HG03460 (cell line): ENCODE measurements around the gene PLA2G4B.

ENCODE experiments used
- ATAC-seq: cut with Tn5 transposase; IDR thresholded peaks from one replicate; pipeline ENCODE4 v1.9.1; 2021; ENCODE audit not compliant: unreplicated experiment

The PLA2G4B gene

DNA sequence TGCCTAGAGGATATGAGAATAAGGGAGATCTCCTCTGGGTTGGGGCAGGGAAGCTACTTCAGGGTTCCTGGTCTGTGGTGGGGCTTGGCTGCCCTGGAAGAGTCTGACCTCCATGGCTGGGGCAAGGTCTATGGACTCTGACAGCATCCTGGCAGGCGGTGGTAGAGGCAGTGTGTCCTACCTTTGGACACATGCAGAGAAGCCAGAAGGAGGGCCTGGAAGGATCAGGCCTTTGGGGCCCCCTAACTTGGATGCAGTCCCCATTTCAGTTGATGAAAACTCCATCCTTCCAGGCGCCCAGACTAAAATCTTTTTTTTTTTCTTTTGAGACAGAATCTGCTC is 44.8 kb downstream of the PLA2G4B start:
- no peak for ATAC-seq

DNA sequence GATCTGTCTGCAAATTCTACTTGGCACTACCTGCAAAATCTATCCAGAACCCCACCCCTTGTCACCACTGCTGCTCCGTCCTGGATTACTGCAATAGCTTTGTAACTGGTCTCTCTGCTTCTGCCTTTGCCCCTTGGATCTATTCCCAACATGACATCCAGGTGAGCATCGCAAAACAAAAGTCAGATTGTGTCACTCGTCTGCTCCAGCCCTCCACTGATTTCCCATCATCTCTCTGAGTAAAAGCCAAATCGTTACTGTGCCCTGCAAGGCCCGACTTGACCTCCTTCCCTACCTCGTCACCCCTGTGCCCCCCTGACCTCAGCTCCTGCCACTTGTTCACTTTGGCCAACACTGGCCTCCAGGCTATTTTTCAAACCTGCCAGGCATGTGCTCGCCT is 45.8 kb downstream of the PLA2G4B start:
- no peak for ATAC-seq

DNA sequence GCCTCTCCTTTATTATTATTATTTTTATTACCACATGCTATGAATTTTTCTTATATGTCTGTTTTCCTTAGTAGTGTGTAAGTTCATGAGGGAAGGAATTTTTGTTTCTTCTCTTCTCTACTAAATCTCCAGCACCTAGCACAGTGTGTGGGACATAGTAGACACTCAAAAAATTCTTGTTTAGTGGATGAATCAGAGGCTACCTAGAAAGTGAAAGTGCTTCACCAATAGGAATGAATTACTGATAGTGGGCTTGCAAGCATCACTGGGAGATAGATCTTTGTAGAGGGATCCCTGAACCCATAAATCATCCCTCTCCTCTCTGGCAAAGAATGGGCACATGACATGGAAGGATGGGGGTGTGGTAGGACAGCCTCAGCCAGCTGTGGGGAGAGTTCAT is 46.7 kb downstream of the PLA2G4B start:
- no peak for ATAC-seq

DNA sequence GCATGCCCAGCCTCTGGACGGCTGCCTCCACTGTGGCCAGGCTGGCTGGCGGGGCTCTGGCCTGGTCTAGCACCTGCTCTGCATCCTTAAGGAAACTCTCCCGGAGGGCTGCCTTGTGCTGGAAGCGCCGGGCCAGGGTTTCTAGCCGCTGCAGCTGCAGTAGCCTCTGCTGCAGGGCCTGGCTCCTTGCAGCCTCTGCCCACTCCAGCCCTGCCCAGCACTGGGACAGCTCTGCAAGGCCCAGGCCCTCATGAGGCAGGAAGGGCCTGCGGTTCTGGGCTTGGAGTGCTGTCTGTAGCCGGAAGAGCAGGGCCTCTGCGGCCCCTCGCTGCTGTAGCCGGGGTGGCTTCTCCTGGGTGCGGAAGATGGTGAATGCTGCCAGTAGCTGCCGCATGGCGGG is 47.2 kb downstream of the PLA2G4B start:
- no peak for ATAC-seq

DNA sequence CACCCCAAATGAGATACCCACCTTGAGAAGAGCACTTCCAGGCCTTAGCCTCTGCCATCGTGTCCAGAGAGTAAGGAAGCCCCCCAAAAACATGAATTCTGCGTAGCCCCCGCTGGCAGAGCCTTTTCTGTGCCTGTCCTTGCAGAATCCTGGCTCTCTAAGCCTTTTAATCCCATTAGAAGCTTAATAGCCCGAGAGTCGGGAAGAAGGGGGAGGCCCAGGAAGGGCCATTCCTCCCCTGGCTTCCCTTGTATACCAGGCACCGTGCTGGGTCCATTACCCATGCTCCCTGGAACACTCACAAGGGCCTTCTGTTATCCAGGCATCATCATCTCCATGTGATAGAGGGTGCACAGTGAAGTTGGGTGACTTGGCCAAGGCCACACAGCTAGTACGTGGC is 48.1 kb downstream of the PLA2G4B start:
- ATAC-seq, result no peak

DNA sequence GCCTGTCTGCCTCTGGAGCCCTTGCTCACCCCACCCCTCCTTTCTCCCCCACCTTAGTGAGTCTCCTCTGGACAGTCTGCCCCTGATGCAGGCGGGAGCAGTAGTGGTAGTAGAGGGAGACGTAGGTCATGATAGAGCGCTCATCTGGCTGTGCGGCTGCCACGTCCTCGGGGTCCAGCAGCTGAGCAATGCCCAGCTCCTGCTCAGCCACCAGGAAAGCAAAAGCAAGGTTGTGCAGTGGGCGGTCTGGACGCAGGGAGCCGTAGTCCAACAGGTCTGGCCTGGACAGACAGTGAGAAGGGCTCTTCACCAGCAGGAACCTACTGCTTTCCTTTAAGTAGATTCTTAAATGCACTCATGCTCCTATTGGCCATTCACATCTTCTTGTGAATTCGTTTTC is 48.5 kb downstream of the PLA2G4B start:
- ATAC-seq, result no peak

DNA sequence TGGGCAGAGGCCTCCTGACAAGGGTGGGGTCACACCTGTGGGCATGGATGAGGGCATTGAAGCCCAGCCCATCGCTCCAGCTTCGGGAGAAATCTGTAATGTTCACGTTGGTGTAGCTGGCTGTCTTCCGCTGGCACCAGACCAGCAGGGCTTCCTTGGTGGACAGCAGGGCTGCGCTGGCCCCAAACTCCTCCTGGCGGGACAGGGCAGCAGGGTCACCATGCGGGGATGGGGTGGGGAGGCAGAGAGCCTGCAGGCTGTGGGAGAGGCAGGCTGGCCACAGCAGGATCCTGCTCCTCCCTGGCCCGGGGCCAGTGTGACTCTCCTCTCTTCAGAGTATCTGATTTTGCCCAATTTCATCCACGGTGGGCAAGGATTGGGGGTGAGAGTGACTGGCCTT is 49.2 kb downstream of the PLA2G4B start:
- ATAC-seq, result no peak

DNA sequence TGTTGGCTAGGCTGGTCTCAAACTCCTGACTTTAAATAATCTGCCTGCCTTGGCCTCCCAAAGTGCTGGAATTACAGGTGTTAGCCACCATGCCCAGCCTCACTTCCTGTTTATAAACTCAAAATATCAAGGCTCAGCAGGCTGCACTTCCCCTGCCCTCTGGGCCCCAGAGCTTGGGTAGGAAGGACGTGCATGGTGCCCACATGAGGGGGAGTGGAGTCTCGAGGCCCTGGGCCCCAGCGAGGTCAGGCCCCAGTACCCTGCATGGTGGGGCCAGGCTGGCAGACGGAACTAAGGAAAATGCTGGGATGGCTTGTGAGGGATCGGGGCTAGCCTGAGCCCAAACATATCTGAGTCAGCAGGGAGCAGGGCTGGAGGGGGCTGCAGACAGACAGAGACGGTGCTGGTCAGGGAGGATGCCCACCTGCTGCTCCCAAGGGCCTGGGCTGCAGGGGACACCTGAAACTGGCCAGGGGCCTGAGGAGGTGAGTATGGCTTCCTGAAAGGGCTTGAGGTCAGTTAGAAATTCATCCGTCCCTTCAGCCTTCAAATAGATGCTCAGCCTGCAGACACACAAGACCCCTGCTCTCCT is 50.1 kb downstream of the PLA2G4B start:
- ATAC-seq, result no peak

DNA sequence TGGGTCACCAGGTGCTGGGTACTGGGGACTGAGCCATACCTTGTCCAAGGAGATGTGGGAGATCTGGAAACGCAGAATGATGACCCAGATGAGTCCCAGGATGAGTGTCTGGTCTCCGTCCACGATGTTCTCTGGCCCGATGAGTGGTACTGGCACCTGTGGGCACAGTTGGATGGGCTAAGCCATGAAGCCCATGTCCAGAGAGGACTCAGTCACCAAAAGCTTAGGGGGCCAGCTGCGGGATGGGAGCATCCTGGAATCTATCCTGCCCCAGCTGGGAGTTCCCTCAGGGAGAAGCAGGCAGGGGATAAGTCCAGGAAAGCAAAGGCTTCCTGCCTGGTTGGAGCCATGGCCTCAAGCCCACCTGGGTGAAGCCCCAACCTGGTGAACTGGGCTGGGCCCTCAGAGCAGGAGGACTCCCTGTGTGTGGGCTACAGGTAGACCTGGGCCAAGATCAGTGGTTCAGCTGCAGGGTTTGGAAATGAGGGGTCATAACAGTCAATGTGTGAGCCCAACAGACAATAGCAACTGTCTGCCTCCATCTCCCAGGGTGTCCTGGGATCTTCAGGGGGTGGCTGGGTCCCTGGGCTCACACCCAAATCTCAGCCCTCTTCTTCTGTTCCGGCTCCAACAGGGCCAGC is 51.5 kb downstream of the PLA2G4B start:
- no peak for ATAC-seq

DNA sequence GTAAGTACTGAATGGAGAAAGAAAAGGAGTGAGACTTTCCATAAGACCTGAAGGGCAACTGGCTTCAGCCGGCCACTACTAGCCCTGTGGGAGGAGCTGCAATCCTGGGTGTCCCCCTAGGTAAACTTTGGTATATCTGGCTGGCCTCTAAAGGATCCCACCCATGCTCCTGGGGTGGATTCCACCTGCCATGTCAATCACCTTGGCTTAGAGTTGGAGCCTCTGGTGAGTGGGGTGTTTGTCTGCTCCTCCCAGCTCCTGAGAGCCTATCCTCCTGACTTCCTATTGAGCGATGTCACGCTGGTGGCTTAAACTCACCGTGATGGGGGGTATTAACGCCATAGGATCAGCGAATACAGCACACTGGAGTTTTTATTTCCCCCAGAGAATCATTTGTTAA is 52.6 kb downstream of the PLA2G4B start:
- no peak for ATAC-seq

DNA sequence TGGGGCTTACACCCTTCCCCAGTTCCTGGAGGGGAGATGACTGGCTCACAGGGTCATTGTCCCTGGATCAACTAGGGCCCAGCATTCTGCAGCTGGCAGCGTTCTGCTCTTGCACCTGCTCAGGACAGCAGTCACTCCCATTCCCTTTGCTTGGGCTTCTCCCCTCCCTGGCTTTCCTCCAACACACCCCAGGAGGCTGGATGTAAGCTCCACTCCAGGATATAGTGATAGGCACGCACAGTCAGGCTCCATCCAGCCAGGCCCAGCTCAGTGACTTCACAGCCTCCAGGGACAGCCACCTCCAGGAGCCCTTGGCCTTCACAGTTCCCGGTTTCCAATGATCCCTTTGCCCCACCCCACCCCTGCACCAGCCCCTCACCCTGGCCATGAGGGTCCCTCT is 53.3 kb downstream of the PLA2G4B start:
- ATAC-seq, result no peak

DNA sequence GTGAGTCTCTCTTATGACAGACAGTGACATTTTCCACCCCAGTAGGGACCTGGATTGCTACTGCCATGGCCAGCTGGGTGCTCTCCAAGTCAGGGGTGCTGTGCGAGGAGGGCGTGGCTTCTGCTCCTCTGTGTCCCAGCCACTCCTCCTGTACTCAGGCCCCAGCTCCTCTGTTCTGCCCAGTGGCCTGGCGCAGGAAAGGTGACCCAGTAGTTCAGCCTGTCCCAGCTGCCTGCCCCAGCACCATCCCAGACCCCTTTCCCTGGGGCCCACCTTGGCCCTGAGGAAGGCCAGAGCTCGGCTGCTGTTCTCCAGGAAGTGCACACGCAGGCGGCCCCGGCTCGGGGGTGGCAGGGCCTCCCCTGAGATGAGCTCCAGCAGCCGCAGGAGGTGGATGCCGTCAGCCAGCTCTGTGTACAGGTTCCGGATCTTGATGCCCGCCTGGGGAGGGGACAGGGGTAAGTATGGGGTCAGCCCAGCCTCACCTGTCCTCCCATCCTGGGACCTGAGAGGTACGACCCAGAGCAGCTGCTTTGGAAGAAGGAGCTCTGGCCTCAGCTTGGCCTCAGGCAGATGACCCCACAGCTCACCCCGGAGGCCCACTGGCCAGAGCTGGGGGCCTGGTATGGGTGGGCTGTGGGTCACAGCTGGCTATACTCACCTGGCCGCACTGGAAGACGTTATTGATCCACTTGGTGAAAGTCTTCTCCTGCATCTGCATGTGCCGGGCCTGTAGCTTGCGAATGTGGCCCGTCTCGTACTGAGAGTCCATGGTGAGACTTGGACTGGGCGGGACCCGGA is 54.2 kb downstream of the PLA2G4B start:
- ATAC-seq, result no peak

DNA sequence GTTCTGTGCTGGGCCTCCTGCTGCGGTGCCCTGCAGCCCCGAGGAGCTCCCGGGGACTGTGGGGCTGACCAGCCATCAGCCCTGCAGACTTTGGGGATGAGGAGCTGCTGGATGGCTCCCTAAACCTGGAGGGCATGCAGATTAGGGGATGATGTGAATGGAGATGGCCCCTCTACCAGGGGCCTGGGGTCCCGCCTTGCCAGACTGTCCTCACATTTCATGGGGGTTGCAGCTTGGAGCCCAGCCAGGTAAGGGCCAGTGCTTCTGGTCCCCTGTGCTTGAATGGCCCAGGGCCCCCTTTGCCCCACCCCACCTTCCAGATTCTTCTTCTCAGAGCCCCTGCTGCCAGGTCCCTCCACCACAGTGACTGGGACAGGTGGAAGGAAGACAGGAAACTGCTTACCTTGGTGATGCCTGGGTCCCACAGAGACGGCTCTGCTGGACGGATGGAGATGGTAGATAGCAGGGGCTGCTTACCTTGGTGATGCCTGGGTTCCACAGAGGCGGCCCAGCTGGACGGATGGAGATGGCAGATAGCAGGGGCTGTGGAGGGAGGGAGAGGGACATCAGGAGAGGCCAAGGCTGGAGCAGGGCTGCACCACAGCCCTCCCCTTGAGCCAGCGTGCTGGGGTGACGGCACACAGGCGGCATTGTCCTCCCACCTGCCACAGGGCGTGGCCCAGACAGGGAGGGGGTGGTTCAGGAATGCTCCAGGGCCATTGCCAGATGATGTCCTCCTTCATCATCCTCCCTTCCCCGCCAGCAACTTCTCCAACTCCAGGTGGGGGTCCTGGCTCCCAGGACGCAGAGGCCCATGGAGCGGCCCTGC is 55.0 kb downstream of the PLA2G4B start, which contains the start of gene SPTBN5:
Gene SPTBN5, minus strand, starts transcription at position 632 of the 829 bp plus-strand sequence. Its CDS starts 556 bp downstream, at position 76.
- no peak for ATAC-seq

DNA sequence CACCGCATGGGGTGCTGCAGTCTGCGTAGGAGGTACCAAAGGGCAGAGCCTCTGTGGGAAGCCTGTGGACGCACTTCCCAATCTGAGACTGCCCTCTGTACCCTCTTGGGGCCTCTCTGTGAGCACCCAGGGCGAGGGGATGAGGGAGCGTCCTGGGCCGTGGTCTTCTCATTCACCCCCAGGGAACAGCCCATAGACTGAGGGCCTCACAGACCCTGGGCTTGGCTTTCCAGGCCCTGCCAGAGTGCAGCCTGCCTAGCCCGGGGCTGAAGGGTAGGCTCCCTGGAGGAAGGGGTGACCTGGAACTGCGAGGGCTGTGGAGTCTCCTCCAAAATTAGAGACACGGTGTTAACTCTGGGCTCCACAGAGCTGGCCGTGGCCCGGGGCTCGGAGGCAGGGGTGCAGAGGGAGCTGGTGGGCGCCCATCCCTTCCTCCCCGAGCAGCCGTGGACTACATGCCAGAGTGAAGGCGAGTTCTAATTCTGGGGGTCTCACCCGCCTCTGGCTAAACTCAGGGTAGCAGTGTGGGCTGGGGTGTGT is 55.7 kb downstream of the PLA2G4B start:
- peak; percentile 8 for ATAC-seq

DNA sequence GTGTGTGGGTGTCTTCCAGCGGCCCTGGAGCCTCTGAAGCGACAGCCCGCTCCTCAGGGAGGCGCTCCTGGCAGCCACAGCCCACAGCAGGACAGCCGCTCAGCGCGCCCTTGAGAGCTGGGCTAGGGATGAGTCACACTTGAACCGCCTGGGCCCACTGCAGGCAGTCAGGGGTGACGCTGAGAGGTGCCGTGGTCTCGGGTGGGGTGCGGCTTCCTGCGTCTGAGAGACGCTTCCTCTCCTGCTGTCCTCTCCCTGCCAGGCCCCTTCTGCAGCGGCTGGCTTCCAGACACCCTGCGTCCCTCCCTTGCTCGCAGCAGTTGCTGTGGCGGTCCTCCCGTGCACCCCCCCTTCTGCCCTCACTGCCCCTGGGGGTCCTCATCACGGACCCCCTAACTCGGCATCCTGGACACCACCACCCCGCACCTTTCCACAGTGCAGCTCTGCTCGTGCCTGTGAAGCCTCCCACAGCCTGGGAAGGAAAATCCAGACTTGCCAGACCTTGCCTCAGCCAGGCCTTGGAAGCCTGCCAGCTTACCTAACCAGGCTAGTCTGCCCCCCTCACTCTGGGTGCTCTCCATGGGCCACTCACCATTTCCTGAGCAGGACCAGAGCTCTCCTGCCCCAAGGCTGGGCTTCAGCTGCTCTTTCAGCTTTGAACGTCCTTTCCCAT is 56.3 kb downstream of the PLA2G4B start:
- peak; percentile 94 for ATAC-seq

DNA sequence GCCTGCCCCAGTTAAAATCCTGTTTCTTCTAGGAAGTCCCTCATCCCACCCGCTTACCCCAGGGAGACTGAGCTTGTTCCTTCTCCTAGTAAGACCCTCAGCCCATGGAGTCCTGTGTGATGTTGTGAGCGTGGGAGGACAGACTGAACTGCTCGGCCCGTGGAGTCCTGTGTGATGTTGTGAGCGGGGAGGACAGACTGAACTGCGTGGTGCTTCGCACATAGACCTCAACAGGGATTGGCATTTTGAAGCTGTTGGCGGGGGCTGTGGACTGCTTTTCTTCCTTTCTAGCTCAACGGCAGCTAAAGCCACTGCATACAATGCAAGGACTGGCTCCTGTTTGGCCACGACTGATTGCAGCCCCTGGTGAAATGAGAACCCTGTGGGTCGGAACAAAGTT is 56.8 kb downstream of the PLA2G4B start:
- ATAC-seq, result no peak

DNA sequence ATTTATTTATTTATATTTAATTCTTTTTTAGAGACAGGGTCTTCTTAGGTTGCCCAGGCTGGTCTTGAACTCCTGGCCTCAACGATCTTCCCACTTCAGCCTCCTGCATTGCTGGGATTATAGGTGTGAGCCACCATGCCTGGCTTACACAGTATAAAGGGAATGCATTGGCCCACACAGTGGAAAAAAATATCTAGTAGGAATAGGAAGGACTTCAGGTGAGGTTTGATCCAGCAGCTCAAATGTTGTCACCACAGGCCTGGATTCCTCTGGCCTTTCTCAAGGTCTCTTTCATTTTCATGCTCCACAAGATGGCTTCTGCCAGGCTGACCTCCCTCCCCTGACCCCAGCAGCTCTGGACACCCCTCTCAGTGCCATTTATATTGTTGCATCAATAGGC is 57.3 kb downstream of the PLA2G4B start:
- ATAC-seq, result no peak

DNA sequence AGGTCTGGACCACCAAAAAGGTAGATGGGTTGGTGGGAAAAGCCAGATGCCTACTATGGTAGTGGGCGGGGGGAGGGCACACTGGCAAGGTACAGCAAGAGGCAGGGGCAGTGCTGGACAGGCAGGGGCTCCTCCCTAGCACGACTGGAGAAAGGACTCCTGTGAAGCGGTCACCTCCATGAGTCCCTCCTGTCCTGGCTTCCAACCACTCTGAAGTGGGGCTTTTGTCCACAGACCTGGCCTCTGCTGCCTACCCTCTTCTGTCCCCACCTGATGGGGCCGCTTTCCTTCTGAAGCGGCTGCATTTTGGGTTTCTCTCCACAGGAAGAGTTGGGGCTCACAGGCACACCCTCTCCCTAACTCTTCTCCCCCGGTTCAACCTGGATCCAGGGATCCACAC is 57.9 kb downstream of the PLA2G4B start:
- ATAC-seq, result no peak

DNA sequence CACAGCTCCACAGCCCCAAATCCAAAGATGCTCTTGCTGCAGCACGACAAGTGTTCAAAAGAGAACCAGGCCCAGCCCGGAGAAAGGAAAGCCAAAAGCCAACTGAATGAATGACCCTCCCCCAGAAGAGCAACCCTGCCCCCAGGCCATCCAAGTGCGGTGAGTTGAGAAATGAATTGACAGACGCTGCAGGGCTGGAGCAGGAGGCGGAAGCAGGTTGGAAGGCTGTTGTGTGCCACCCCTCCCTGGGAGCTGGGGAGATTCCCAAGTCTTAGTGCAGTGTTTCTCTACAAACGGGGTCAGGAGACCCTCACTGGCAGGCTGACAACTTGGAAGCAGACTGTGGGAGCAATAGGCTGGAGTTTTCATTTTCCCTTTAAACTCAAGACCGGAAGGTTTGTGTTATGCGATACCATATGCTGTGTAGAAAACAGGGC is 58.7 kb downstream of the PLA2G4B start:
- ATAC-seq, result no peak
